GM19023 (cell line): ENCODE results near the gene DCLRE1B.

Experiments
- ATAC-seq: cut with Tn5 transposase; IDR thresholded peaks from one replicate; pipeline ENCODE4 v1.9.1; 2021; ENCODE audit warnings: mild to moderate bottlenecking, moderate library complexity; ENCODE audit not compliant: unreplicated experiment

Gene DCLRE1B

DNA sequence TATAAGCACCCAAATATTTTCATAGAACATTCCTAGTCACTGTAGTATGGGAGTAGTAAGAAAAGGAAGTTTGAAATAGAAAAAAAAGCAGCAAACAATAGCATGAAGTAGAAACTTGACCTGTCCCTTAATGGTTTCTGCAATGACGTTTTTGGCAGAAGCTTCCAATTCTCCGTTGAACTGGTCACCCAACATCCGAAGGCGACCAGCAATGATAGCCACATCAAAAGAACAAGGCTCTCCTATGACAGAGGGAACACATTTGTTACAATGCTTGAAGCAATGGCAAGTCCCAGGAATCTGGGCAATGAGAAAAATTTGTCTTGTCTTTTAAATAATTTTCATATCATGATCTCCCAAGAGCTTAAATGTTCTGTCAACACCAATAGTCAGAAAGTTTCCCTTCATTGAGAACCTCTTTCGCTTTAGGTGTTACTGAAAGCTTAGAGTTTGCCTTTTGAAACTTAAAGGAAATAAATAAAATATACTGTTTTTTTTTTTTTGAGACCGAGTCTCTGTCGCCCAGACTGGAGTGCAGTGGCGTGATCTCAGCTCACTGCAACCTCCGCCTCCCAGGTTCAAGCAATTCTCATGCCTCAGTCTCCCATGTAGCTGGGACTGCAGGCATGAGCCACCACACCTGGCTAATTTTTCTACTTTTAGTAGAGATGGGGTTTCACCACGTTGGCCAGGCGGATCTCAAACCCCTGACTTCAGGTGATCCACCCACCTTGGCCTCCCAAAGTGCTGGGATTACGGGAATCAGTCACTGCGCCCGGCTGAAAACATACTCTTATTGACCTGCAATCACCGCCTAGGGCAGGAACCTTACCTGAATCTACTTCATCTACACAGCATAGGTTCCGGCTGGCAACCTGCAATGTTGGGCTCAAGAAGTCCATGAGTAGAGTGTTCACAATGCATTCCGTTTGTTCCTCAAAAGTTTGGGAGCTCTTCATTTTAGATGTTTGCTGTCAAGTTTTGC lies 18.4 kb upstream of the DCLRE1B start:
- no peak for ATAC-seq

DNA sequence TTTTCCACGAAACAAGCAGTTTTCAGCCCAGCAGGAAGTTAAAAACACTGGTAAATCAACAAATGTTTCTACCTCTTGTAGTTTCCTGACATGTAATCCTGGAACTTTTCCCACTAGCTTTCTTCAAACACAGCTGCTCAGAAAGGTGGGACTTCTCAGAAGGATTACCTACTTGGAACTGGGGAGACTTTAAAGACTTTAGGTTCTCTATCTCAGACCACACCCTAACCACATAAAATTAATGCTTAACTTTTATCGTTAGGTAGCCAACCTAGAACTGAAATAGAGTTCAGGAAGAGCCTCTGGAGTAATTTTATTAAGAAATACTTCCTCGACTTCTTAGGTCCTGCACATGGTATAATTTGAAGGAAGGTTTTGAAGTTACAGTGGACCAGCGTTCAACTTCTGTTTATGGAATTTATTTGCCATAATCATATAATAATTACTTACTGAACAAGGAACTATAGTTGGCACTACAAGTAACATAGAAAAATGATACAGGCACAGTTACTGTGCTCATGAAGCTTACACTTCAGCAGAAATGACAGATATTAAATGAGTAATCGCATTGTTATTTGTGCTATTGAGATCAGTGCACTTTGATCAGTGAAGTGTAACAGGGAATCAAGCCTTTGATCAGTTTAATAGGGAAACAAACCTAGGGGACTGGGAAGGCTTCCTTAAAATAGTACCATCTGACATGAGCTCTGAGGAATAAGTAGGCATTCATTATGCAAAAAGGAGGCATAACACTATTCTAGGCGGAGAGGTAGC lies 17.5 kb upstream of the DCLRE1B start, which contains the start of gene BCL2L15:
Gene BCL2L15, minus strand, starts transcription at position 180 of the 774 bp plus-strand sequence. CDS start 206 bp downstream, outside the sequence.
- no peak for ATAC-seq

DNA sequence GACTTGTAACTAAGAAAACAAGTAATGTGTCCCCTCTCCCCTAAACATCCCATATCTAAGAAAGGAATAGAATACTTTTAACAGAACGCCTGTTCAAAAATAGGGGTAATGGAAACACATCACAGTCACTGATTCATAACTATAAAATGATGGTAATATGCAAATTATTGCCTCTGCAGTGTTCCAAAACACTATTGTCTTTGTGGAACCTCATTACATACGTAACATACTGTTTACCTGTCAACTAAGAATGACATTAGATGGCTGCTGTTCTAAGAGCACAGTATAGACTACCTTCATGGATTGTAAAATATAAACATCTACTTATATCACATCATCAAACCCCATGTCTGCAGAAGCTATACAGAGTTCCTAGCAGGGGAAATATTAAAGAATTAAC lies 14.3 kb upstream of the DCLRE1B start:
- no peak for ATAC-seq

DNA sequence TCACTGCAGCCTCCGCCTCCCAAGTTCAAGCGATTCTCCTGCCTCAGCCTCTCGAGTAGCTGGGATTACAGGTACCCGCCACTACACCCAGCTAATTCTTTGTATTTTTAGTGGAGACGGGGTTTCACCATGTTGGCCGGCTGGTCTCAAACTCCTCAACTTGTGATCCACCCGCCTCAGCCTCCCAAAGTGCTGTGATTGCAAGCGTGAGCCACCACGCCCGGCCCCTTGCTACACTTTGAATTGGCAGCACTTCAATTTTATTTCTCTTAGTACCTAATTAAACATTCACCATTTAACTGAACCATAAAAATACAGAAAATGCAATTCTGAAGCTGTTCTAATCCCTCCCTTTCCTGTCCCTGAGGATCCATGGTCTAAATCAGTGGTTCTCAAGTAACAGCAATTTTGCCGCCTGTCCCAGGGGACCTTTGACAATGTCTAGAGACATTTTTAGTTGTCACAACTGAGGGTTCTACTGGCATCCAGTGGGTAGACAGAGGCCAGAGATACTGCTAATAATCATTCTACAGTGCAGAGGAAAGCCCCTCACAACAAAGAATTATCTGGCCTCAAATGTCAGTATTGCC lies 13.4 kb upstream of the DCLRE1B start:
- no peak for ATAC-seq

DNA sequence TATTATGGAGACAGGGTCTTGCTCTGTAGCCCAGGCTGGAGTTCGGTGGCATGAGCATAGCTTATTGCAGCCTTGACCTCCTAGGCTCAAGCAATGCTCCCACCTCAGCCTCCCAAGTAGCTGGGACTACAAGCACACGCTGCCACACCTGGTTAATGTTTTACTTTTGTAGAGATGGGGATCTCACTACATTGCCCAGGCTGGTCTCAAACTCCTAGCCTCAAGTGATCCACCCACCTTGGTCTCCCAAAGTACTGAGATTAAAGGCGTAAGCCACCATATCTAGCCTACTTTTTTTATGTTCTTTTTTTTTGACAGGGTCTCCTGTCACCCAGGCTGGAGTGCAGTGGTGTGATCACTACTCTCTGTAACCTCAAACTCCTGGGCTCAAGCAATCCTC lies 11.9 kb upstream of the DCLRE1B start:
- no peak for ATAC-seq

DNA sequence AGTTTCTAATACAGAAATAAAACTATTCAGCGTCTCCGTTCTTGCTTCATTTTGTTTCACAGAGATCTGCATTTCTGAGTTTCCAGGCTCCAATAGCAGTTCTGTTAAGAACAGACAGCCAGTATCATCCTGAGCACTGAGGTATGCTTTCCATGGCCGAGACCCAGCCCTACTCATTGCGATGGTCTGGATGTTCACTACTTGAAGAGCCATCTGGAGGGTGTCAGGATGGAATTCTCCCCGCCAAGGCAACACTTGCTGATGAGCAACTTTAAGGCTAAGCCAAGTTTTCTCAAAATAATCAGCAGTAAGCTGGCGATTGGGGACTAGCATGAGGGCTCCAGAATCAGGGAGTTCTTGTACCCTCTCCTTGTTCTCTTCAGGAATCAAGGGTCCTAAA lies 10.0 kb upstream of the DCLRE1B start:
- no peak for ATAC-seq

DNA sequence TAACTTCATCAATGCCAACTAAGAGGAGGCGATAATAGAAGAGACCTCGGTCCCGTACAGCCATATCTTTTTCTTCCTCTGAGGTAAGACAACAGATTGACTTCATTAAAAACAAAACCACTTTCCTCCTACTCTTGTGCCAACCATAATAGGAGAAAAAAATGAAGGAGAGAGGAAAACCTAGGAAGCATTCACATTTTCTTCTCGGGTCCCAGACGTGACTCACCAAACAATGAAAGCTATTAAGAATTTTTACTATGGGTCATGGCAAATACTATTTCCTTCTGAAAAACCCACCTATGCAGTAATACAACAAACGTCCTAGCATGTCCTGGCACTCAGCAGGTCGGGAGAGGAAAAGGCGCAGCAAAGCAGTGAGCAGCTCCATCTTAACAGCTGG lies 9.2 kb upstream of the DCLRE1B start:
- ATAC-seq = no peak

DNA sequence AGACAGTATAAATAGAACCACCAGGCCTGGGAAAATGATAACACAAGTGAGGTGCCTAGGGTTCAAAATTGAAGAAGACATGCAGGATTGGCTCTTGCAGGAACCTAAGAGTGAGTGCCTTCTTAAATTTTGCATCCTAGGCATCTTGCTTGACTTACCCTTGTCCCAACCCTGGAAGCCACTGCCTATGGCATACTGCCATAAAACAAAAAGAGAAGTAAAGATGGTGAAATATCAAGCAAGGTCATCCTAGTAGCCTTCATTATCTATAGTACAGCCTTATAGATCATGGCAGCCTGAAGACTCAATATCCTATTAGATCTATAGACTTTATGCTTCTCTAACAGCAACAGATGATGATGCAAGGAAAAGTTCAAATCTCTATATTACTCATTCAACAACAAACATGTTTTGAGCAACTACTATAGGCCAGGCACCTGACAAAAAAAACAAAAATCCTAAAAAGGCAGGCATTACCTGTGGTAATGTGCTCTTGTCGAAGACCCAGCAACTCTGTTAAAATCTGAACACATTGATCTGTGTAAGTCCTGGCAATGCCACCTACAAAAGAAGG lies 6.8 kb upstream of the DCLRE1B start:
- ATAC-seq = no peak

DNA sequence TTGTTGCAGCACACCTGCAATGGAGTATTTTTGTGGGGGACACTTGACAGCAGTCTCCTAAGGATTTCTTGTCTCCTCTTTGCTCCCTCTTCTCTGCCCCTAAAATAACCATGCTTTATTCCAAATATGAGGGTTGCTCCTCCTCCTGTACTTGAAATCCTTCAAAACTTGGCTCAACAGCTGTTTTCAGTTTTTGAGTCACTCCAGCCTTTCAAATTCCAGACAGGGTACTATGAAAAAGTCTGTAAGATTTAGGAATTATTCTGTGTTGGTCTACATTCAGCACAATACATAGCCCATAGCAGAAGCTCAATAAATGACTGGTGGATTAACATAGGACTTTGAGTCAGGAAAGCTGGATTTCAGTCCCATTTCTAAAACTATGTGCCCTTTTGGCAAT lies 6.0 kb upstream of the DCLRE1B start:
- ATAC-seq = no peak

DNA sequence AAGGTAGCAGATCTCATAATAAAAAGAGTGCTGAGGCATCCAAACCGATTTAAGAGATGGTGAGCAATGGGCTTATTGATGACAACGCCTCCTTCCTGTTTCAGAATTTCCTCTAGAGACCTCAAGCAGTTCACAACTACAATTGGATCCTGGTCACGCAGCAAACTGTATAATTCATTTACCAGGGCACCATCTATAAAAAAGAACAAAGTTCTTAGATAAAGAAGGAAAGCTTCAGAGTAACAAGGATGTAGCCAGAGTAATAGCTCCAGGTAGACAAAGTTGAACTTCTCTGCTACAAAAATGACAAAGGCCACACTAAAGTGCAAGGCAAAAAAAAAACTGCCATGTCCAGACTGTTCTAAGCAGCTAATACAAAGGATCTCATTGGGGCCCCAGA lies 3.9 kb upstream of the DCLRE1B start:
- ATAC-seq = no peak

DNA sequence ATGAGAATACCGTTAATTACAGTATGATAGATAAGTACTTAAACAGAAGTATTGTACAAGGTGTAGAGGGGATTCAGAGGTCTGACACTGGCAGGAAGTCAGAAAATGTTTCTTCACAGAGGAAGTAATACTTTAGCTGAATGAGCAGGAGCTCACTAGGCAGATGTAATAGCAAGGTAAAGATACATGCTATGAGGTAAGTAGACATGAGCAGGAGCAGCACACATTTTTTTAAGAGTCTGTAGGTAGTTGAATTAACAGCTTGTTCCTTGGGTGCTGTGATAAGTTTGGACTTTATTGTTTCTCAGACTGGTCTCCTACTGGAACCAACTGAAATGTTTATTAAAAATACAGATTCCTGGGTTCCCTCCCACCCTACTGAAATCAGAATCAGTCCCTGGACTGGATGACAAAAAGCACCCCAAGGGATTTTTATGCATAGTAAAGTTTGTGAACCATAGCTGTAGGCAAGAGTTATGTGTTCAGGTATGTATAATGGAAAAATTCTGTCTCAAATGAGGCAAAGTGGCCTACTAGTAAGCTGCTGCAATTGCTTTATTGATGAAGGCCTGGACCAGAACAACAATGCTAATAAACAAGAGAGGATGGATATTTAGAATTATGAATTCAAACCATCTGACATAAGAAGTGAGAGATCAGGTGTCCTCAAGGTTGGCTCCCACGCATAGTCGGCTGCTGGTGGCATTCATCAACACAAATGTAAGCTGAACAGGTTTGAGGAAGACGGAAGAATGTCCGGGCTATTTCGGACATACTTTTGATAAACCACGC lies 1.4 kb upstream of the DCLRE1B start:
- no peak for ATAC-seq

DNA sequence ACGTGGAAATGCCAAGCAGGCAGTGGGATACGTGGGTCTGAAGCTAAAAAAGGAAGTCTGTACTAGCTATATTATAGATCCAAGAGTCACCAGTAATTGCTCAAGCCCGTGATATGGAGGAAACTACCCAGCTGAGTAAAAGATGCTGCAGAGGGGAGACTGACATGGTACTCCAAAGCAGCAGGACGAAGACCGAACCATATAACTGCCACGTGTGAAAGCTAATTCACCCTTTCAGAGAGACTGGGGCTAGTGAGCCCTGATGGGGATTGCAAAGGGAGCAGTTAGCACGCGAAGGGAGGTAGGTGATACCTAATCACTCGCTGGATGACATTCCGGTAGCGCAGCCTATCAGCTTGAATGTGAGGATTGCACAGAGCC lies 843 bp upstream of the DCLRE1B start:
- peak; percentile 33 for ATAC-seq

DNA sequence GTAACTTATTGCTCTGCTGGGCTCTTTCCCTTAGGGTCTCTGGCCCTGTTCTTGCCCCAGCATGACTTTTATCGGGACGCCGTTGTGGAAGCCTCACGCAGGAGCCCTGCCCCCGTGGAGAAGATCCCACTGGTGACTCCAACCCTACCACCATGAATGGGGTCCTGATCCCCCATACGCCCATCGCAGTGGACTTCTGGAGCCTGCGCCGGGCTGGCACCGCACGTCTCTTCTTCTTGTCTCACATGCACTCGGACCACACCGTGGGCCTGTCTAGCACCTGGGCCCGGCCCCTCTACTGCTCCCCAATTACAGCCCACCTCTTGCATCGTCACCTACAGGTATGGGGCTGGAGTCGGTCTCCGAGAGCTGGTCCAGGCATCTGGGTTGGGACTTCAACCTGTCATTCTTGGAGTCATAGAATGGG lies 322 bp downstream of the DCLRE1B start:
- ATAC-seq = no peak

DNA sequence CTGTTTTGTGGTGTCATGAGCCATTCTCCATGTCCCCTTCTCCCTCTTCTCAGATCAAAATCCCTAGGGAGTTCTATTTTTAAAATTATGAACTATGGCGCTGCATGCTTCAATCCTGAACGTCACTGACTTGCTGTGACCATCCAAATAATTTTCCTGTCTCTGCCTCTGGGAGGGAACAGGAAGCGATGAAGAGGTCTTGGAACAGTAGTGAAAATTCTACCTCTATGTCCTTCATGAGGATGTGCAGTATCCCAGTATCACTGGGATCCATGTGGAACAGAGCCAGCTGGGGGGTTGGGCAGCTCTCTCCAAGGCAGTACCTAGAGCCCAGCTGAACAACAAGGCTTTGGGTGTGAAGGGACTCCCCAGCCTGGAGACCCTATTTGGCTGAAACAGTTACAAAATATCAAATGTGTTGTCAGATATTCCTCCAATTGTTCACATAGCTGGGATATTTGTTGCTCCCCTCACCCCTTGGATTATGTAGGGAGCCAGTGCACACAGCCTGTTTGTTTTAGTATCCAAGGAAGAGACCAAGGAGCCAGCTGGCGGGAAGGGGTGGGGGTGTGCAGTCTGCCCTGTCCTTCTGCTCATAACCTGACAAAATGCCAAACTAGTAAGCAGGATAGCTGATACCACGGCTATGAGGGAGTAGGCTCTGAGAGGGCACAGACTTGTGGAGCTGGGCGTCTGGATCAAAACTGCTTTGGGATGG lies 7.6 kb downstream of the DCLRE1B start:
- ATAC-seq = no peak

DNA sequence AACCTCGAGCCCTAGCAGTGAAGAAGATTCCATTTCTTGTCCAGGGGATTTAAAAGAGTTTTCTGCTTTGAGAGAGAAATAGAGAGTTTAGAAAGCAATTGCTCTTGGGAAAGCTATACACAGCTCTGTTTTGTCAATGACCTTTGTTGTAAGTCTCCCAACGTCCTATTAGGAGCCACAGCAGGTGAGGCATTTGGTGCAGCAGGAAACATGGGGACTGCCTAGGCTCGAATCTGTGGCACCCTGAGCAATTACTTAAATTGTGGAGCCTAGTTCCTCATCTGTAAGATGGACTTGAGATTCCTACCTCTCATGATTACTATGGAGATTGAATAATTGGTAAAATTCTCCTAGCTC lies 8.2 kb downstream of the DCLRE1B start:
- ATAC-seq = no peak

DNA sequence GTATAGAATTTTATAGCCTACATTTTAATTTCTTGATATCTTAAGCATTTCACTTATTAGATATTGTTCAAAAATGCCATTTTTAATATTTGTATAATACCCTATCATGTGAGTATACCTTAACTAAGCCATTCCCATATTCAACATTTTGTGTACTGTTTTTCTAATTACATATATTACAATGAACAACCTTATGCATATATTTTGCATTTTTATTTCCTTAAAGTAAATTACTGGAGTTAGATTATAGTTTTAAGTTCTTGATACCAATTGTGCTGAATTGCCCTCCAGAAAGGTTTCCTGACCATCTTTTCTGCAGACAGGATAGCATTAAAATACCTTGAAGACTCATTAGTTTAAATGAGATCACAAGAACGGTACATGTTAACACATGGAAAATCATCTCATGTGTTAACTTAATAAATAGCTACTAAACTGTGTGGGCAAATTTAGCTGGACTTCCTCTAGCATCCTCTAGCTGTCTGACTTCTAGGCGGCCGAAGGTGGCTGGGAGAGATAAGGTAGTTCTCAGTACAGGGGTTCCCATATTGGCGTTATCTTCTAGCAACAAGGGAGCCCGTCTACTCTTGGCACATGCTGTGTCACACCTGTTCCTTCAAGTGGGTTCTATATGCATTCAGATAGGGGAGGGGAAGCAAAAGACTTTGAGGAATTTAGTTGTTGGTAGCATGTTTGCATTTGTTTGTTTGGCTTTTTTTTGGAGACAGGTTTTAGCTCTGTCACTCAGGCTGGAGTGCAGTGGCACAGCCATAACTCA lies 8.9 kb downstream of the DCLRE1B start:
- no peak for ATAC-seq

DNA sequence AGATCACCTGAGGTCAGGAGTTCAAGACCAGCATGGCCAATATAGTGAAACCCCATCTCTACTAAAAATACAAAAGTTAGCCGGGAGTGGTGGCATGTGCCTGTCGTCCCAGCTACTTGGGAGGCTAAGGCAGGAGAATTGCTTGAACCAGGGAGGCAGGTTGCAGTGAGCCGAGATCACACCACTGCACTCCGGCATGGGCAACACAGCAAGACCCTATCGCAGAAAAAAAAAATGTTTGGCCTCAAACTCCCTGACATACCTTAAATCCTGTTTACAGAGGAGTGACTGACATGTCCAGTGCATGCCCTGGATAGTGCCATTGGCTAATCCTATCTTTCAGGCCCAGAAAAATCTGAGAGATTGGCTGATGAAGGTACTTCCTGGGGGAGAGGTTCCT lies 11.8 kb downstream of the DCLRE1B start:
- no peak for ATAC-seq

DNA sequence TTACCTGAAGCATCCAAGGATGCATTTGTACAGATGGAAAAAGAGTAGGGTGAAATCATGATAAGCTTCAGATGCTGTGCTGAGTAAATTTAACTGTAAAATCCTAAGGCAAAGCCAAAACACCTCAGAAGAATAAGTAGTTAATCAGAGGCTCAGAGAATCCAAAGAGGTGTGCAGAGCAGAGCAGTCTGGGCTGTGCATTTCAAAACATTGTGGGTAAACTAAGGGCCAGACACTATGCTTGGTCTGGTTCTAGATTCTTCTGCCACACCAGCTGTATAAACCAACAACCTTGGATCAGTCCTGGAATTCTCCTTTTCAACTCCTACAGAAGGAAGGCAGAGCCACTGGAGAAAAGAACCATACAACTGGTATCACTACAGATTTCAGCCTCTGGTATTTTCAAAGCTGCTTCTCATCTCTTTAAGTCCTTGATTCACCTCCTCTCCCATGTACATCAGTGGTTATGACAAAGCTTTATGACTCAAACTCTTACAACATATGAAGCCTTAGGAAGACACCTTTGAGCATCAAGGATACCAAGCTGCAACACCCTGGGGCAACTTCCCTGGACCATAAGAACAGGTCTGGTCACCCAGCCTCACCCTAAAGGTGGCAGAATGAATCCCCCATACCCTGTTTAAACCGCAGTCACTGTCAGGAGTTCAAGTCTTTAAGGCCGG lies 12.4 kb downstream of the DCLRE1B start:
- ATAC-seq = no peak
